Measurements from ENCODE around the gene ARHGAP23.

DNA sequence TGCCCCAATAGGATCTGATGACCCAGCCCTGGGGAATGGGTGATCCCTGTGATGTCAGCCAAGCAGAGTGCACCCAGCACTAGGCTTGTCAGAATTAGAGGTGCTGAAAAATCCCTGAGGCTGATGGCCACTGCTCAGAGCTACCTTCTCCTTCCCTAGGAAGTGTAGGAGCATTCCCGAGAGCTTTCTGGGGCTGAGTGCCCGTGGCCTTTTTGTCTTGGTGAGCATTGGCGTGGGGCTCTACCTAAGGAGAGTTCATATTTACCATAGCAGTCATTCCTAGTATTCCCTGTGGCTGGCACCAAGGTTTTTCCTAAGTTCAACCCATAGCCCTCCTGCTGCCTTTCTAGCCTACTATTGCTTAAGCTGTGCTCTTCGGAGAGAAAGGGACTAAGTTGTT, 22.6 kb upstream of the ARHGAP23 start:
- TF ChIP-seq TAF1 (IDR thresholded peaks at IDR 0.05; ENCODE audit: low read depth) (no peak), TEAD4 (IDR thresholded peaks at IDR 0.05) (no peak), EGR1 (IDR thresholded peaks at IDR 0.05) (no peak), TCF12 (IDR thresholded peaks at IDR 0.05; ENCODE audit: low read depth) (no peak), EP300 (IDR thresholded peaks at IDR 0.05; ENCODE audit: borderline replicate concordance) (no peak), RAD21 (IDR thresholded peaks at IDR 0.05; ENCODE audit: low read depth) (no peak), CEBPB (IDR thresholded peaks at IDR 0.05) (no peak), CREB1 (IDR thresholded peaks at IDR 0.05; ENCODE audit: low read depth) (no peak), YY1 (IDR thresholded peaks at IDR 0.05; ENCODE audit: low read depth) (no peak)
- TF ChIP-seq, protein P1, sequence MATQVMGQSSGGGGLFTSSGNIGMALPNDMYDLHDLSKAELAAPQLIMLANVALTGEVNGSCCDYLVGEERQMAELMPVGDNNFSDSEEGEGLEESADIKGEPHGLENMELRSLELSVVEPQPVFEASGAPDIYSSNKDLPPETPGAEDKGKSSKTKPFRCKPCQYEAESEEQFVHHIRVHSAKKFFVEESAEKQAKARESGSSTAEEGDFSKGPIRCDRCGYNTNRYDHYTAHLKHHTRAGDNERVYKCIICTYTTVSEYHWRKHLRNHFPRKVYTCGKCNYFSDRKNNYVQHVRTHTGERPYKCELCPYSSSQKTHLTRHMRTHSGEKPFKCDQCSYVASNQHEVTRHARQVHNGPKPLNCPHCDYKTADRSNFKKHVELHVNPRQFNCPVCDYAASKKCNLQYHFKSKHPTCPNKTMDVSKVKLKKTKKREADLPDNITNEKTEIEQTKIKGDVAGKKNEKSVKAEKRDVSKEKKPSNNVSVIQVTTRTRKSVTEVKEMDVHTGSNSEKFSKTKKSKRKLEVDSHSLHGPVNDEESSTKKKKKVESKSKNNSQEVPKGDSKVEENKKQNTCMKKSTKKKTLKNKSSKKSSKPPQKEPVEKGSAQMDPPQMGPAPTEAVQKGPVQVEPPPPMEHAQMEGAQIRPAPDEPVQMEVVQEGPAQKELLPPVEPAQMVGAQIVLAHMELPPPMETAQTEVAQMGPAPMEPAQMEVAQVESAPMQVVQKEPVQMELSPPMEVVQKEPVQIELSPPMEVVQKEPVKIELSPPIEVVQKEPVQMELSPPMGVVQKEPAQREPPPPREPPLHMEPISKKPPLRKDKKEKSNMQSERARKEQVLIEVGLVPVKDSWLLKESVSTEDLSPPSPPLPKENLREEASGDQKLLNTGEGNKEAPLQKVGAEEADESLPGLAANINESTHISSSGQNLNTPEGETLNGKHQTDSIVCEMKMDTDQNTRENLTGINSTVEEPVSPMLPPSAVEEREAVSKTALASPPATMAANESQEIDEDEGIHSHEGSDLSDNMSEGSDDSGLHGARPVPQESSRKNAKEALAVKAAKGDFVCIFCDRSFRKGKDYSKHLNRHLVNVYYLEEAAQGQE (IDR thresholded peaks at IDR 0.05; ENCODE audit: low read depth) = no peak
- TF ChIP-seq, protein P2, sequence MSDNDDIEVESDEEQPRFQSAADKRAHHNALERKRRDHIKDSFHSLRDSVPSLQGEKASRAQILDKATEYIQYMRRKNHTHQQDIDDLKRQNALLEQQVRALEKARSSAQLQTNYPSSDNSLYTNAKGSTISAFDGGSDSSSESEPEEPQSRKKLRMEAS (IDR thresholded peaks at IDR 0.05) = no peak
